Neuron (in vitro differentiated cells): ENCODE results near the gene DAAM1.

Source experiments
- H2AFZ ChIP-seq: one replicate; pipeline ENCODE4 v1.6.1; 2013; ENCODE audit warnings: low read depth, mild to moderate bottlenecking, inconsistent platforms, low read length, moderate library complexity
- H3K27me3 ChIP-seq: one replicate; pipeline ENCODE4 v1.6.1; 2013; ENCODE audit warnings: low read length; ENCODE audit not compliant: insufficient read depth
- H3K36me3 ChIP-seq: one replicate; pipeline ENCODE4 v1.6.1; 2013; ENCODE audit warnings: low read length; ENCODE audit not compliant: insufficient read depth
- H3K4me1 ChIP-seq: one replicate; pipeline ENCODE4 v1.6.1; 2013; ENCODE audit warnings: low read length; ENCODE audit not compliant: insufficient read depth
- H3K4me3 ChIP-seq: 2 replicates; pipeline ENCODE4 v1.5.1; 2013; ENCODE audit warnings: mild to moderate bottlenecking, low read length, moderate library complexity
- H3K9me3 ChIP-seq: one replicate; pipeline ENCODE4 v1.6.1; 2013; ENCODE audit warnings: low read length

Gene DAAM1

DNA sequence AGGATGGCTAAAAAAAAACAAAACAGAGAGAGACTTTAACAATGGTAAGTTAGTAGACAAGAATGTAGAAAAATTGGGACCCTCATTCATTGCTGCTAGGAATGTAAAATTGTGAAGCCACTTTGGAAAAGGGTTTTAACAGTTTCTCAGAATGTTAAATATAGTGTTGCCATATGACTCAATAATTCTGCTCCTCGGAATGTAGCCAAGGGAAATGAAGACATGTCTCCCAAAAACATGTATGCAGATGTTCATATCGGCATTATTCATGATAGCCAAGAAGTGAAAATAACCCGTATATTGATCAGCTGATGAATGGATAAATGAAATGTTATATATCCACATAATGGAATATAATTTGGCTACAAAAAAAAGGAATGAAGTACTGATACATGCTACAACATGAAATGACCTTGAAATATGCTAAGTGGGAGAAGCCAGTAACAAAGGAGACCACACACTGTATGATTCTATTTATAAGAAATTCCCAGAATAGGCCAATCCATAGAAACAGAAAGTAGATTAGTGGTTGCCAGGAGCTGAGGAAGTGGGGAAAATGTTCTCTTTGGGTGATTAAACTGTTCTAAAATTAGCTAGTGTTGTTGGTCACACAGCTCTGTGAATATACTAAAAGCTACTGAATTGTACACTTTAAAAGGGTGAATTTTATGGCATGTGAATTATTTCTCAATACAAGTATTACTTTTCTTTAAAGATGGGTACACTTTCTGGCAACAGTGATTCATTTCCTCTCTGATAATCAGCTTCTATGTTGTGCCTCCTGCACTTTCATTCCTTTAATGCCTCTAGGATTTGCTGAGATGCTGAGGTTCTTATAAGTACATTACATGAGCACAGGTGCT is 132.5 kb downstream of the DAAM1 start:
- Histone ChIP-seq H3K4me1 (peaks cover 33% of the 10 kb centered on the region), H3K36me3 (peaks cover 49% of the 10 kb centered on the region), H3K9me3 (no peaks in the 10 kb centered on the region), H3K4me3 (no peak overlapping the region), H3K27me3 (no peaks in the 10 kb centered on the region), H2AFZ (no peak overlapping the region)

DNA sequence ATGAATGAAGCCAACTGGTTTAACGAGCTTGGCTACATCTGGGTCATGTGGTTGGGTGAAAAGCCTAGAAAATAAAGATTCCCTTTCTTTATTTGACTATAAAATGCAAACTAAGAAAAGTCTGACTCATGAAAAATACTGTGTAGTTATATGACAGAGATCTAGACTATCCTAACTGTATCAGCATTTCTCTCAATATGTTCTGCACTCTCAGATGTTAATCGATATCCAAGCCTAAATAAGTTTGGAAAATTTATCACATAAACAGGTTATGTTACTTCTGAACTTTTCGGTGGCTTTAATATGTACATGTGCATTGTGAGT is 133.1 kb downstream of the DAAM1 start:
- no peaks in the 10 kb centered on the region for H3K9me3 ChIP-seq
- no peak overlapping the region for H3K4me3 ChIP-seq
- H3K36me3 ChIP-seq, result peaks cover 55% of the 10 kb centered on the region
- H3K4me1 ChIP-seq, result peaks cover 28% of the 10 kb centered on the region
- no peak overlapping the region for H2AFZ ChIP-seq
- no peaks in the 10 kb centered on the region for H3K27me3 ChIP-seq

DNA sequence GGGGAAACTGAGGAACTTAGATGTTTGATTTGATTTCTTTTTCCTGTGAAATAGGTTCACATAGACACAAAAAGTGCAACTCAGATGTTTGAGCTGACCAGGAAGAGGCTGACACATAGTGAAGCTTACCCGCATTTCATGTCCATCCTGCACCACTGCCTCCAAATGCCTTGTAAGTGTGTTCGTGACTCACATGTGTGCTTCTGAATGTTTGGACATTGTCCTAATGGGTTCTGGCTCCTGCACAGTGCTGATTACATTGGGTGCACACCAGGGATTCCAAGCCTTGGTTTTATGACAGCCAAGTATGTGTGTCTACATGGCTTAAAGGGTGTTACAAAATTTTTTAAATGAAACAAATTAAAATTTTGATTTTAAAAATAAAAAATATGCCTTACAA is 137.4 kb downstream of the DAAM1 start:
- no peaks in the 10 kb centered on the region for H3K27me3 ChIP-seq
- H3K9me3 ChIP-seq, result no peaks in the 10 kb centered on the region
- H3K36me3 ChIP-seq, result peaks cover 87% of the 10 kb centered on the region
- H2AFZ ChIP-seq, result no peak overlapping the region
- peaks cover 9% of the 10 kb centered on the region for H3K4me1 ChIP-seq
- no peak overlapping the region for H3K4me3 ChIP-seq

DNA sequence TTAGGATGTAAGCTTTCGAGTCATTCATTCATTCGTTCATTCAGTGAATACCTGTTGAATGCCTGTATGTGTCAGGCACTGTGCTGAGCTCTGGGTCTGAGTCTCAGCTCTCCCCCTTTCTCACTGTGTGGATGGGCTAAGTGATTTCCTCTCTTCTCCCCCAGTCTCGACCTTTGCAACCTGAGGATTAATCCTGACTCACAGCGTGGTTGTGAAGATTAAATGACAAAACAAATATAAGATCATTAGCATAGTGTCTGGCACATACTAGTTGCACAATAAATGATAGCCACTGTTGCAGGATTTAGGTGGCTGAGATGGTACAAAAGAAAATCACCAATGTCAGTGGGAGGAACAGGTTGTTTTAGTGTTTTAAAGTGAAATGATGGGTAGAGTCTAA is 140.0 kb downstream of the DAAM1 start:
- no peaks in the 10 kb centered on the region for H3K27me3 ChIP-seq
- no peak overlapping the region for H2AFZ ChIP-seq
- peaks cover 2% of the 10 kb centered on the region for H3K9me3 ChIP-seq
- H3K4me1 ChIP-seq, result peaks cover 12% of the 10 kb centered on the region
- H3K36me3 ChIP-seq, result peaks cover 84% of the 10 kb centered on the region
- no peak overlapping the region for H3K4me3 ChIP-seq

DNA sequence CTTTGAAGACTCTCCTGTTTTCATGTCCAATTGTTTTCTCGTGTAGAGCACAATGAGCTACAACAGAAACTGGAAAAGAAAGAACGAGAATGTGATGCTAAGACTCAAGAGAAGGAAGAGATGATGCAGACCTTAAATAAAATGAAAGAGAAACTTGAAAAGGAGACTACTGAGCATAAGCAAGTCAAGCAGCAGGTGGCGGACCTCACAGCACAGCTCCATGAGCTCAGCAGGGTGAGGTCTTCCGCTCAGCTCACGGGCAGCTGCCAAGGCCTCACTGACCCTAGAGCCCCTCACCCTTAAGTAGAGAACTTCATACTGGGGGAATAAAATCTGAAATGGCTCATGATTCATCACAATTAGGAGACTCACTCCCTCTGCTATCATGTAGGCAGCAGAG is 142.0 kb downstream of the DAAM1 start:
- Histone ChIP-seq H3K36me3 (peaks cover 79% of the 10 kb centered on the region), H3K9me3 (peaks cover 2% of the 10 kb centered on the region), H3K4me3 (no peak overlapping the region), H3K27me3 (no peaks in the 10 kb centered on the region), H3K4me1 (peaks cover 32% of the 10 kb centered on the region), H2AFZ (no peak overlapping the region)

DNA sequence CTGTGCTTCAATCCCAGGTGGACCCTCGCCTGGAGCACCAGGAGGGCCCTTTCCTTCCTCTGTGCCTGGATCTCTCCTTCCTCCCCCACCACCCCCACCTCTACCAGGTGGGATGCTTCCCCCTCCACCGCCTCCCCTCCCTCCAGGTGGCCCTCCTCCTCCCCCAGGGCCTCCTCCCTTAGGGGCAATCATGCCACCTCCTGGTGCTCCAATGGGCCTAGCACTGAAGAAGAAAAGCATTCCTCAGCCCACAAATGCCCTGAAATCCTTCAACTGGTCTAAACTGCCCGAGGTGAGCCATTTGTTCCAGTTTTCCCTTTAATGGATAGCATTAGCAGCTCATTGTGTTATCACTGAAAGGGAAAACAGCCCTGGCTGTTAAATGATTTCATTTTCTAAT is 142.8 kb downstream of the DAAM1 start:
- no peak overlapping the region for H3K4me3 ChIP-seq
- H3K36me3 ChIP-seq, result peaks cover 71% of the 10 kb centered on the region
- no peaks in the 10 kb centered on the region for H3K27me3 ChIP-seq
- peaks cover 2% of the 10 kb centered on the region for H3K9me3 ChIP-seq
- H3K4me1 ChIP-seq, result peaks cover 39% of the 10 kb centered on the region
- H2AFZ ChIP-seq, result no peak overlapping the region

DNA sequence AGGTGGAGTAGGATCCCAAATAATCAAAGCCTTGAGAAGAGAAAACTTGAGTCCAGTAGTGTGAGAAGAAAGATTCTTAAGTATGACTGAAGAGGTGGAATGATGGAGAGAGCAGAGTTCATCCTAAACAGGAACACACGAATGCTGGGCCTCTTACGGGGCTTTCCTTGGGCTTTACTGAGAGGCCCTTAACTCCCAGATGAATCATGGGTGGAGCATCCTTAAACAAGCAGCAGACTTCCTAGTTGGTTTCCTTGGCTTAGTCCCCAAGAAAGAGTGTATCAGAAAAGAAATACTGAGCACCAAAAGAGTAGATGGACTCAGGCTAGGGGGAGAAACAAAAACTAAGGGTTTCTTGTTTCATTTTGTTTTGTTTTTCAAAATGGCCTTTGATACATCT is 144.3 kb downstream of the DAAM1 start:
- H3K4me1 ChIP-seq, result peaks cover 54% of the 10 kb centered on the region
- H3K4me3 ChIP-seq, result no peak overlapping the region
- peaks cover 59% of the 10 kb centered on the region for H3K36me3 ChIP-seq
- H3K27me3 ChIP-seq, result no peaks in the 10 kb centered on the region
- no peak overlapping the region for H2AFZ ChIP-seq
- H3K9me3 ChIP-seq, result peaks cover 2% of the 10 kb centered on the region

DNA sequence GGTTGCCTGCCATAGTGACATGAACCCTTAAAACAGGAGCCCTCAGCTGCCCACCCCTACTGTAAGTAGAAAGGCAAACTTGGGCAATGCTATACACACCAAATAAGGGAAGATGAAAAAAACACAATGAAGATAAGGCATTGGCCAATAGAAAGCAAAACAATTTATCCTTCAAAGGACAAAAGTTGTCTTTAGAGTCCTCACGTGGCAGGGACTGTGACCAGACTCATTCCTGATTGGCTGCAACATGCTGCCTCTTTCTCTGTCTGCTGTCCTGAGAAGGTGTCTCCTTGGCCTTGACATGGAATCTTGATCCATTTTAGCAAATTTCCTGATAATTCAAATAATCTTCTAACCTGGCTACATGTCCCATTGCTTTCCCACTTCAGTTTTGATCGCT is 144.8 kb downstream of the DAAM1 start:
- peaks cover 59% of the 10 kb centered on the region for H3K4me1 ChIP-seq
- H2AFZ ChIP-seq, result no peak overlapping the region
- H3K4me3 ChIP-seq, result no peak overlapping the region
- H3K36me3 ChIP-seq, result peaks cover 57% of the 10 kb centered on the region
- H3K9me3 ChIP-seq, result peaks cover 2% of the 10 kb centered on the region
- no peaks in the 10 kb centered on the region for H3K27me3 ChIP-seq

DNA sequence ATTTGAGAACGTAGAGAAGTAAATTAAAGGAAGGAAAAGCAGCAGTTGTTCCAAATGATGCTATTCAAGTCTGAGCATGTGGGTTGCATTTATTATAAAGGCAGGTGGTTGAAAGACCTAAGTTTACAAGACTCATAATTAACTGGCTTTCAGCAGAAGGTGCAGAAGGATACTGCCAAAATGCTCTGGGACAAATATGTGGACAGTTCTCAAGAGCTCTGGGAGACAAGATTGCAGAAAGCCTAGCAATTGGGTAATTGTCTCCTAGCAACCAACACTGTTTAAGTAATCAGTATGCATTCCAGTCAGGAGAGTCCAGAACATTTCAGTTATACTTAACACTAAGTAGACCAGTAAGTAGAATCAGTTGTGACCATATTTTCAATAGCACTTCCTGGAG is 145.2 kb downstream of the DAAM1 start:
- Histone ChIP-seq H3K4me3 (no peak overlapping the region), H3K9me3 (peaks cover 2% of the 10 kb centered on the region), H3K4me1 (peaks cover 64% of the 10 kb centered on the region), H2AFZ (no peak overlapping the region), H3K27me3 (no peaks in the 10 kb centered on the region), H3K36me3 (peaks cover 56% of the 10 kb centered on the region)

DNA sequence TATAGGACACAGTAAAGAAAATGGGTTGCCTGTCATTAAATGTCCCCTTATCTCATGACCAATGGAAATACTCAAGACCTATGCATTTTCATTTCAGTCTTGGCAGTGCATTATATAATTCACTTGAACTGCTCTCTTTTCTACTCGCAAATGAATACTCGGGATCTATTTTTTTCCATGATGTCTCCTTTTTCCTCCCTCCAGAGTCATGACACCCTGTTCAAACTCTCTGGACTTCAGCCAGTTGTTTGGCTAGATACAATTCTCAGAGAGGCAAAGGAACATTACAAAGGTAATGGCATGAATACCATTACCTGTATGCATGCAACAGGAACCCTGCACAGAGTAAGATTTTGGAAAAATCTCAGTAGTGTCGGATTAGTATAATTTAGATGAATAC is 145.8 kb downstream of the DAAM1 start:
- Histone ChIP-seq H3K4me3 (no peak overlapping the region), H3K36me3 (peaks cover 50% of the 10 kb centered on the region), H3K27me3 (no peaks in the 10 kb centered on the region), H3K4me1 (peaks cover 70% of the 10 kb centered on the region), H3K9me3 (peaks cover 2% of the 10 kb centered on the region), H2AFZ (no peak overlapping the region)

DNA sequence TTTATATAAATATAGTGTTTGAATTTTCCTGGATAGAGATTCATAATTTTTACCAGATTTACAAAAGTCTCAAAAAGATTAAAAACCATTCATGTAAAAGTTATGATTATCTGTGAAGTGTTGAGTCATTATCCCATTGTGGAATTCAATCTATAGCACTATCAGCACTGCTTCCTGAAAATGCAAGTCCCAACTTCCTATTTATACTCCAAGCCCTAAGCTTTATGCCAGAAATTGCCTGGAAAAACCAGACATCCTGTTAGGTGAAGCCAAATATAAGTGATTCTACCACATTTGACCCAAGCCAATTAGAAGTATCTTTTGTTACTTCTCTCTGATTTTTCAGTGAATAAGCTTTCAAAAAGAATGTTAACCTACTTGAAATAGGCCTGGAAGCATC is 147.6 kb downstream of the DAAM1 start:
- H3K4me3 ChIP-seq, result no peak overlapping the region
- peaks cover 2% of the 10 kb centered on the region for H3K9me3 ChIP-seq
- peaks cover 34% of the 10 kb centered on the region for H3K36me3 ChIP-seq
- peaks cover 88% of the 10 kb centered on the region for H3K4me1 ChIP-seq
- no peak overlapping the region for H2AFZ ChIP-seq
- H3K27me3 ChIP-seq, result no peaks in the 10 kb centered on the region

DNA sequence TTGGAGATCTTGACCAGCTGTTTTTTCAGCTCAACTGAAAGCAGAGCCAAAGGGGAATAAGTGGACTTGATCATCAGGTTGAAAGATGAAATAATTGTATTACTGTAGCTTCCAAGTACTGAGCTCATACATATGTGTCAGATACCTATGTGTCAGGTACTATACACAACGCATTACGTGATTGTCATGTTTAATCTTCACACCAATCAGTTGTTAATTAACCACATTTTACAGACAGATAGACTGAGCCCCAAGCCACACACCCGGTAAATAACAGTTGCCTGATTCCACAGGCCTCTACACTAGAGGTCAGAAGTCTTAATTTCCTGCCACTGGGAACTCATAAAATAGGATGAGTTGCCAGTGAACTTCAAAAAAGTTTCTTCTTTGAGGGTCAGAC is 148.2 kb downstream of the DAAM1 start:
- Histone ChIP-seq H3K4me1 (peaks cover 94% of the 10 kb centered on the region), H3K9me3 (peaks cover 2% of the 10 kb centered on the region), H3K27me3 (no peaks in the 10 kb centered on the region), H2AFZ (no peak overlapping the region), H3K4me3 (no peak overlapping the region), H3K36me3 (peaks cover 32% of the 10 kb centered on the region)

DNA sequence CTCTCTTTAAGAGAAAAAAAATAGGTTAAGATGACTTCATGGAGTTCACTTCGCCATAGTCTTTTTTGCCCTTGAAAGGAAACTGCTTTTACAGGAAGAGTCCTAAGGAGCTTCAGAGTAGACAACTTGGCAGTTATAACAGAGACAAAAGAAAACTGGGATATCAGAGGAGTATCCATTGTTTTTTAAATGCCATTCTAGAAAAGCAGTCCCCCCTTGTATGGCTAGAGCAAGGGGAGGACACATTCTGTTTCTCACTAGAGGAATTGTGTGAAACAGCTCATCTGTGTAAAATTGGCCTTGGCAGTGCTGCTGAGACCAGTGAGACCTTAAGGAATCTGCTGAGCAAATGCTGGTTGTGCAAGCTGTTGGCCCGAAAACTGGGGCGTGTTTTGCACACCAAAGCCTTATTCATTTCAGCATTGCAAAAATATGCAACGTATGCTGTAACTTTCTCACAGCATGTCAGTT is 148.7 kb downstream of the DAAM1 start:
- no peaks in the 10 kb centered on the region for H3K27me3 ChIP-seq
- peaks cover 29% of the 10 kb centered on the region for H3K36me3 ChIP-seq
- no peak overlapping the region for H3K4me3 ChIP-seq
- no peak overlapping the region for H2AFZ ChIP-seq
- peaks cover 99% of the 10 kb centered on the region for H3K4me1 ChIP-seq
- no peaks in the 10 kb centered on the region for H3K9me3 ChIP-seq

DNA sequence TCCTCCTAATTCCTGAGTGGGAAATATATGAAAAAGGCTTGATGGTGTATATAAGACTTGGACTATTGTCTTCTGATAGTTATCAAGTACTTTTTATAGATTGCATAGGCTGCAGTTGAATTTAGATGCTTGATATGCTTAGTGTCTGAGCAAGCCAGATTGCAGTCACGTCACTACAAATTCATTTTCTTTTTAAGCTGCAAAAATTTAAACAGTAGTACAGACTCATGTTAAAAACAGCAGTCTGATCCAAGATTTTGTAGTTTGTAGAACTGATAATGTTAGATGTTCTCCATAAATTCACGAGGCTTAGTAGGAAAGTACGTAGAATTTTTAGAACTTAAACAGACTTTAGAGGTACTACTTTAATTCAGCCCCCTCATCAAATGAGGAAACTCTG is 150.3 kb downstream of the DAAM1 start:
- Histone ChIP-seq H2AFZ (no peak overlapping the region), H3K27me3 (no peaks in the 10 kb centered on the region), H3K36me3 (peaks cover 29% of the 10 kb centered on the region), H3K4me3 (no peak overlapping the region), H3K9me3 (no peaks in the 10 kb centered on the region), H3K4me1 (peaks cover 99% of the 10 kb centered on the region)
